ENCODE data around the gene DYSF. TPM values are rescaled to one million over a fixed set of nuclear protein-coding genes. Genes with fewer than 3 reads are reported as not detected.

Gene DYSF
- total and polyA plus RNA-seq, 2 donors from 2014 or later, result 11.3 to 19.8 TPM

- DNase-seq (peak in 1 of 5 donors; percentile 56), FAIRE-seq (no peak)
- no peak for TF ChIP-seq CTCF (IDR thresholded peaks at IDR 0.05; ENCODE audit: borderline replicate concordance, extremely low read depth, insufficient read depth)
- Histone ChIP-seq H3K27me3 (ENCODE audit: control insufficient read depth, insufficient read depth, low read length) (no peaks in the 10 kb centered on the region), H3K9me3 (ENCODE audit: control insufficient read depth in 2 of 3, insufficient read depth in 1 of 3, low read length in 3 of 3) (no peaks in the 10 kb centered on the region), H3K27ac (ENCODE audit: low read depth in 2 of 2, low read length in 2 of 2) (no peak overlapping the region), H3K9ac (ENCODE audit: low read length in 3 of 3) (no peak overlapping the region), H3K4me1 (ENCODE audit: control insufficient read depth in 2 of 3, insufficient read depth in 2 of 3, low read depth in 1 of 3, low read length in 3 of 3) (no peaks in the 10 kb centered on the region), H3K36me3 (ENCODE audit: control insufficient read depth in 2 of 3, insufficient read depth in 3 of 3, low read length in 3 of 3) (no peaks in the 10 kb centered on the region), H3K4me3 (ENCODE audit: low read length in 3 of 3) (no peak overlapping the region)
- intact Hi-C loops (cut with DNase I), result no loop called here
These were observed 242.1 kb downstream of the DYSF start for GRCh38 chr2:71695235-71696120.

GRCh38 chr2:71696381-71696780 lies 243.0 kb downstream of the DYSF start:
- FAIRE-seq (no peak), DNase-seq (peak in 1 of 5 donors; percentile 43)
- TF ChIP-seq CTCF (IDR thresholded peaks at IDR 0.05; ENCODE audit: borderline replicate concordance, extremely low read depth, insufficient read depth), result no peak
- Histone ChIP-seq H3K9me3 (ENCODE audit: control insufficient read depth in 2 of 3, insufficient read depth in 1 of 3, low read length in 3 of 3) (no peaks in the 10 kb centered on the region), H3K9ac (ENCODE audit: low read length in 3 of 3) (no peak overlapping the region), H3K4me3 (ENCODE audit: low read length in 3 of 3) (no peak overlapping the region), H3K36me3 (ENCODE audit: control insufficient read depth in 2 of 3, insufficient read depth in 3 of 3, low read length in 3 of 3) (no peaks in the 10 kb centered on the region), H3K27me3 (ENCODE audit: control insufficient read depth, insufficient read depth, low read length) (no peaks in the 10 kb centered on the region), H3K4me1 (ENCODE audit: control insufficient read depth in 2 of 3, insufficient read depth in 2 of 3, low read depth in 1 of 3, low read length in 3 of 3) (no peaks in the 10 kb centered on the region), H3K27ac (ENCODE audit: low read depth in 2 of 2, low read length in 2 of 2) (no peak overlapping the region)
- intact Hi-C loops (cut with DNase I), result no loop called here

DNA sequence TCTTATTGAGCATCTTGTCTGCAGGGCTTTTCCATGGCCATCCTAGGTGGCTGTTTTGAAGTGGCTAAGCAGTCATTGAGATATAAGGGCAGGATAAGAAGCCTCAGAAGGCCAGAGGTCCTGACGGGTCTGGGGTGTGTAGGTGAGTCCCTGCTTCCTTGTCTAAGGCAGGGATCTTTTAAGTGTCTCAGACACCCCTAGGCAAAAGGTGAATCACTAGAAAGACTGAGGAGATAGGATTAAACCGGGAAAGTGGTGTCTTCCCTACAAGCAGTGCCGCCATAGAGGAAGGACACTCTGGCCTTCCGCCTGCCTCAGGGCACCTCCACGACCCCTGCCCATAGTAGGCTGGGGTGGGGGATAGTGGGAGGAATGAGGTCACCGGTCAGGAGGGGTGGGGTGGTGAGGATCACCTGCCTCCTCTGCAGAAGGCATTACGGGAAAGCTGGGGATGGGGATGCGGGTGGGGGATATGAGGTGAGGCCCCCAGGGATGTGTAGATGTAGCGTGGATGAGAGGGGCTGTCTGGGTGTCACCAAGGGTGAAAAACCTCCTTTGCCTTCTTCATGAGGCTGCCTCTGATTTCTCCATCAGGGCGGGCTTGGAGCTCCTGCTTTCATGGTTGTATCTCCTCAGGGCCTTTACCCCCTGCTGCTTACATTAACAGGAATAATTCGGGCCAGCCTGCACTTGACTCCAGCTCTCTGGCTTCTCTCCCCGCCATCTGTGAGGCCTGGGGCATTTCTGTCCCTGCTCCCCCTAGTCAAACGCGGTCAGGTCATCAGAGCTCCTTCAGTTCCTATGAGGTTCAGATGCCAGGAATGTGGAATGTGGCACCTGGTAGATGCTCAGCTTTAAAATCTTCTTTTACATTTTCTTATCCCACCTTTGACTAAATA lies 244.0 kb downstream of the DYSF start:
- no peak for TF ChIP-seq CTCF (IDR thresholded peaks at IDR 0.05; ENCODE audit: borderline replicate concordance, extremely low read depth, insufficient read depth)
- Histone ChIP-seq H3K36me3 (ENCODE audit: control insufficient read depth in 2 of 3, insufficient read depth in 3 of 3, low read length in 3 of 3) (no peaks in the 10 kb centered on the region), H3K9ac (ENCODE audit: low read length in 3 of 3) (no peak overlapping the region), H3K27ac (ENCODE audit: low read depth in 2 of 2, low read length in 2 of 2) (no peak overlapping the region), H3K9me3 (ENCODE audit: control insufficient read depth in 2 of 3, insufficient read depth in 1 of 3, low read length in 3 of 3) (no peaks in the 10 kb centered on the region), H3K27me3 (ENCODE audit: control insufficient read depth, insufficient read depth, low read length) (no peaks in the 10 kb centered on the region), H3K4me1 (ENCODE audit: control insufficient read depth in 2 of 3, insufficient read depth in 2 of 3, low read depth in 1 of 3, low read length in 3 of 3) (no peaks in the 10 kb centered on the region), H3K4me3 (ENCODE audit: low read length in 3 of 3) (no peak overlapping the region)
- intact Hi-C loops (cut with DNase I), result no loop called here
- no peak for FAIRE-seq
- peak in 1 of 5 donors; percentile 51 for DNase-seq

Measured in kidney (tissue), 14 donors.